Thyroid gland (tissue), 4 donors: ENCODE results near the gene MUC2. TPM values are rescaled to one million over a fixed set of nuclear protein-coding genes. Genes with fewer than 3 reads are reported as not detected.

Experiments
- DNase-seq, 2 donors: peaks; one replicate each; pipeline ENCODE4 v3.0.0-alpha.2; 2019
- H3K27ac ChIP-seq, 3 donors: fragments of 200-600 bp; sonication (generic); 1 replicate in 2 of 3; 2 replicates in 1 of 3; pipeline ENCODE4 v1.5.1; 2016 to 2019; ENCODE audit warnings: mild to moderate bottlenecking in 1 of 3, moderate library complexity in 1 of 3
- H3K27me3 ChIP-seq: fragments of 200-600 bp; sonication (generic); one replicate; pipeline ENCODE4 v1.5.1; 2019
- H3K36me3 ChIP-seq, 2 donors: fragments of 200-600 bp; sonication (generic); one replicate each; pipeline ENCODE4 v1.5.1; 2016 to 2019
- H3K4me1 ChIP-seq, 2 donors: fragments of 200-600 bp; sonication (generic); one replicate each; pipeline ENCODE4 v1.5.1; 2017 to 2019
- H3K4me3 ChIP-seq, 3 donors: fragments of 200-600 bp; sonication (generic); replicated peaks in 1 of 3; 1 replicate in 2 of 3; 2 replicates in 1 of 3; pipeline ENCODE4 v1.5.1; 2016; ENCODE audit warnings: mild to moderate bottlenecking in 1 of 3
- H3K9me3 ChIP-seq: fragments of 200-600 bp; sonication (generic); one replicate; pipeline ENCODE4 v1.5.1; 2017
- POLR2A ChIP-seq, 2 donors: fragments of 450-650 bp; IDR thresholded peaks; one replicate each; pipeline ENCODE4 v1.6.1; 2017; ENCODE audit warnings: antibody characterized with exemption in 2 of 2, mild to moderate bottlenecking in 2 of 2, moderate library complexity in 1 of 2
- WGBS, 2 donors: methylation state at CpG; one replicate each; pipeline ENCODE4 v1.1.5; 2017; 5-methylcytosine and 5-hydroxymethylcytosine counted together
- intact Hi-C: fragments of 100-400 bp; cut with DNase I; formaldehyde crosslinking; loops from one replicate; pipeline ENCODE4 v1.15.1; 2023
- total RNA-seq, 4 donors: library from RNA; depleted of rRNA; stranded (reverse); fragments of >200 nt; gene quantifications; one replicate each; pipeline ENCODE4 v1.2.3, GENCODE V29; 2016
- TF ChIP-seq, protein P1 (sequence below), 6 experiments: fragments of 200-600 bp in 3 of 6; fragments of 450-650 bp in 3 of 6; sonication (generic) in 3 of 6; IDR thresholded peaks; one replicate each; pipeline ENCODE4 v1.5.1; 2016 to 2019; ENCODE audit warnings: antibody characterized with exemption in 6 of 6, mild to moderate bottlenecking in 2 of 6, inconsistent platforms in 1 of 6, moderate library complexity in 1 of 6

MUC2 gene
- total RNA-seq, 4 donors from 2014 or later, result not detected

DNA sequence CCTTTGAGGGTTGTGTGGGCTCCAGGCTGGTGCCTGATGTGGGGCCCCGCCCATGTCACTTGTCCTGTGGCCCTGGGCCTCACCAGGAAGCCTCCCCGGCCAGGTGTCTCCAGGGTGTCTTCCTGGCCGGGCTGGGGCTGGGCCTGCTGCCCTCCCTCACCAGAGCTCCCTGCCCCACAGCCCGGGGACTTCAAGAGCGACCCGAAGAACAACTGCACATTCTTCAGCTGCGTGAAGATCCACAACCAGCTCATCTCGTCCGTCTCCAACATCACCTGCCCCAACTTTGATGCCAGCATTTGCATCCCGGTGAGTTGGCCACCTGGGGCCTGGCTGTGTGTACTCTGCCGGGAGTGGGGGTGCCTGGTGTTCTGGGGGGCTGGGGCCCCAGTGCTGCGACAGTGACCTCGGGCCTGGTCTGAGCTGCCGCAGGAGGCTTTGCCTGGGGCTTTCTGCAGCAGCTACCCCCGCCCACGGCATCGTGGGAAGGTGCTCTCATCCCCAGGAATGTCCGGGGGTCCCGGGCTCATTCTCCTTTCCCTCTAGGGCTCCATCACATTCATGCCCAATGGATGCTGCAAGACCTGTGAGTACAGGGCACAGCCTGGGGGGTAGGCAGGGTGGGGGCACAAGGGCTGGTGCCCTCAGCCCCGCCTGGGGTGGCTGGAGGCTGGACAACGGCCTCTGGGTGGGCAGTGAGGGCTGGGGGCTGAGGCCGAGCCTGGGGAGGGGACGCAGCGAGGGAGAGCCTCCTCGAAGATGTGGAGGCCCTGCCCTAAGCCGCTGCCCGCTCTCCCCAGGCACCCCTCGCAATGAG, 34.6 kb downstream of the MUC2 start:
- WGBS, 2 donors, result 73% methylated on average over 27 of the region's 28 CpGs; no CpG with 5 or more reads in 1 of the 2 donors
- intact Hi-C loops, result no loop called here
- Histone ChIP-seq H3K4me3 (no peak overlapping the region), H3K9me3 (no peaks in the 10 kb centered on the region), H3K27me3 (no peaks in the 10 kb centered on the region), H3K36me3 (no peaks in the 10 kb centered on the region), H3K27ac (no peak overlapping the region), H3K4me1 (no peaks in the 10 kb centered on the region)
- no peak for DNase-seq
- TF ChIP-seq, protein P1, sequence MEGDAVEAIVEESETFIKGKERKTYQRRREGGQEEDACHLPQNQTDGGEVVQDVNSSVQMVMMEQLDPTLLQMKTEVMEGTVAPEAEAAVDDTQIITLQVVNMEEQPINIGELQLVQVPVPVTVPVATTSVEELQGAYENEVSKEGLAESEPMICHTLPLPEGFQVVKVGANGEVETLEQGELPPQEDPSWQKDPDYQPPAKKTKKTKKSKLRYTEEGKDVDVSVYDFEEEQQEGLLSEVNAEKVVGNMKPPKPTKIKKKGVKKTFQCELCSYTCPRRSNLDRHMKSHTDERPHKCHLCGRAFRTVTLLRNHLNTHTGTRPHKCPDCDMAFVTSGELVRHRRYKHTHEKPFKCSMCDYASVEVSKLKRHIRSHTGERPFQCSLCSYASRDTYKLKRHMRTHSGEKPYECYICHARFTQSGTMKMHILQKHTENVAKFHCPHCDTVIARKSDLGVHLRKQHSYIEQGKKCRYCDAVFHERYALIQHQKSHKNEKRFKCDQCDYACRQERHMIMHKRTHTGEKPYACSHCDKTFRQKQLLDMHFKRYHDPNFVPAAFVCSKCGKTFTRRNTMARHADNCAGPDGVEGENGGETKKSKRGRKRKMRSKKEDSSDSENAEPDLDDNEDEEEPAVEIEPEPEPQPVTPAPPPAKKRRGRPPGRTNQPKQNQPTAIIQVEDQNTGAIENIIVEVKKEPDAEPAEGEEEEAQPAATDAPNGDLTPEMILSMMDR (IDR thresholded peaks at IDR 0.05), result no peak
- TF ChIP-seq POLR2A (IDR thresholded peaks at IDR 0.05), result no peak

DNA sequence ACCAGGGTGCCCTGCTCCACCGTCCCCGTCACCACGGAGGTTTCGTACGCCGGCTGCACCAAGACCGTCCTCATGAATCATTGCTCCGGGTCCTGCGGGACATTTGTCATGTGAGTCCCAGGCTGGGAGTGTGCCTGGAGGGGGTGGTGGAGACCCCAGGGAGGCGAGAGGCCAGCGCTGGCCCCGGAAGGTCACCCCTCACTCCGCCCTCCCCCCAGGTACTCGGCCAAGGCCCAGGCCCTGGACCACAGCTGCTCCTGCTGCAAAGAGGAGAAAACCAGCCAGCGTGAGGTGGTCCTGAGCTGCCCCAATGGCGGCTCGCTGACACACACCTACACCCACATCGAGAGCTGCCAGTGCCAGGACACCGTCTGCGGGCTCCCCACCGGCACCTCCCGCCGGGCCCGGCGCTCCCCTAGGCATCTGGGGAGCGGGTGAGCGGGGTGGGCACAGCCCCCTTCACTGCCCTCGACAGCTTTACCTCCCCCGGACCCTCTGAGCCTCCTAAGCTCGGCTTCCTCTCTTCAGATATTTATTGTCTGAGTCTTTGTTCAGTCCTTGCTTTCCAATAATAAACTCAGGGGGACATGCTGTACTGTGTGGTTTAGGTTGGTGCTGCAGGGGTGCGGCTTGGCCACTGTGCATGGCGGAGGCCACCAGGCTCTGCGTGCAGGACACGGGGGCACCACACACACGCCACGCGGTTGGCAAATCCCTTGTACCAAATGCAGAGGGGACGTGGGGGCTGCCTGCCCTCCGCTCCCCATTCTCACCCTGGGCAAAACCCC, 35.4 kb downstream of the MUC2 start:
- 89 to 90% methylated on average over 14 to 34 of the region's 39 CpGs for WGBS, 2 donors
- intact Hi-C loops, result no loop called here

DNA sequence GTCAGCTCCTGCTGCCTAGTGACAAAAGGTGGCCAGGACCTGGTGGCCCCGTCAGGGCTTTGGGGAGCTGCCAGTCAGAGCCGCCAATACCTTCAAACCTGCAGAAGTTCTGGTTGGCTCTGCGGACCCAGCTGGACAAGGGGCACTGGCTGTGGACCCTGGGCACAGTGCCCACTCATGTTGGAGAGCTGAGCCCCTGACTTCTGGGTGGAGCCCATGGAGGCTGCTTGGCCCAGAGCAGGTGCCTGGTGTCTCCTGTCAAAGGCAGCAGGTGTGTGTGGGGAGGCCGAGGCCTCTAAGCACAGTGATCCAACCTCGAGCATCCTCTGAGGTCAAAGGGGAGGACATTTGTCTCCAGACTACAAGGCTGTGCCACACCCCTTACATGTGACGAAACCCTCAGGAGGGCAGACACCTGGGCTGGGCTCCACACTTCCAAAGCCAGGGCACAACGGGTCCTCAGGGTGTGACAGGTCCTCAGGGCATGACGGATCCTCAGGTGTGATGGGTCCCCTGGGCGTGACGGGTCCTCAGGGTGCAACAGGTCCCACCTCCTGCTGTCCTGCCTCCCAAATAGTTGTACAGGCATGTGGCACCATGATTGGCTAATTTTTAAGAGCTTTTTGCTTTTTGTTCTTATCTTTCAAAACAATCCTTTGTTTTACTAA, 37.0 kb downstream of the MUC2 start:
- TF ChIP-seq, protein P1 (IDR thresholded peaks at IDR 0.05), result no peak
- no peak for TF ChIP-seq POLR2A (IDR thresholded peaks at IDR 0.05)
- Histone ChIP-seq H3K27me3 (no peaks in the 10 kb centered on the region), H3K4me3 (no peak overlapping the region), H3K36me3 (no peaks in the 10 kb centered on the region), H3K9me3 (no peaks in the 10 kb centered on the region), H3K27ac (no peak overlapping the region), H3K4me1 (no peaks in the 10 kb centered on the region)
- intact Hi-C loops, result no loop called here
- WGBS, 2 donors, result 77 to 78% methylated on average over 7 of the region's 10 CpGs
- DNase-seq, result no peak

More for the DNA sequence above, 35.4 kb downstream of the MUC2 start:
- Histone ChIP-seq H3K27me3 (no peaks in the 10 kb centered on the region), H3K27ac (no peak overlapping the region), H3K9me3 (no peaks in the 10 kb centered on the region), H3K36me3 (no peaks in the 10 kb centered on the region), H3K4me1 (no peaks in the 10 kb centered on the region), H3K4me3 (no peak overlapping the region)
- TF ChIP-seq POLR2A (IDR thresholded peaks at IDR 0.05), result no peak
- TF ChIP-seq, protein P1 (IDR thresholded peaks at IDR 0.05), result no peak
- DNase-seq, result no peak

DNA sequence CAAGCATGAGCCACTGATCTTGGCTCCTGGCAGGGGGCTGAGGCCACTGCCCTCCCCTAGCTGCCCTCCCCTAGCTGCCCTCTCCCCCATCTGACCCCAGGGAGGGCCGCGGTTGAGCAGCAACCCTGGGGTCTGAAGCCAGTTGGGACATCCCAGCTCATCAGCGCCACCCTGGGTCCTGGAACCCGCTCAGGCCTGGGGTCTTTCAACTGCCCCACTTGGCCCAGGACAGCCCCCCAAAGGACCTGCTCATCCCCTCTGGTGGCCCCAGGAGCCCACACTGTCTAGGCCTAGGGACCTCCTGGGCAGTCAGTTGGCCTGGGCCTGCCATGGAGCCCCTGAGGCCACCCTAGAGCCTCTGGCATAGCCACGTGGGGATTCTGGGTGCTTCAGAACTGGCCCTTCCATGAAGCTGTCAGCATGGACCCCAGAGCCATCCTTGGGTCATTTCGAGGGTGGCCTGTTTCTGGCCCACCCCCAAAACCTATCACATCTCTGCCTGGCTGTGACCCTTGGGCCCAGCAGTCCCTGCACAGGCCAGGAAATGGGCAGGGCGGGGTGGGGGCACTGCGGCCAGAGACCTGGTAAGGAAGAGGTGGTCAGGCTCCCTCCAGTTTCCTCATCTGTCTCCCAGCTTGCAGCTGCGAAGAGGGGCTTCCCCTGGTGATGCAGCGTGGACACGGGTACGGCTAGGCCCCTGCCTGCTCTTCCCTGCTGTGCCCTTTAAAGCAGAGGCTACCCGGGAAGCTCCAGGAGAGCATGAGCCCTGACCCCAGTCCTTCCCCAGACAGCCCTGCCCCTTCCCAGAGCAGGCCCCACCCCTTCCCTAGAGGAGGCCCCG, 37.9 kb downstream of the MUC2 start:
- WGBS, 2 donors, result 90 to 100% methylated on average over 2 to 14 of the region's 14 CpGs
- no peaks in the 10 kb centered on the region for H3K27me3 ChIP-seq
- H3K4me3 ChIP-seq, result no peak overlapping the region
- H3K36me3 ChIP-seq, result no peaks in the 10 kb centered on the region
- DNase-seq, result no peak
- no peaks in the 10 kb centered on the region for H3K9me3 ChIP-seq
- no peak for TF ChIP-seq POLR2A (IDR thresholded peaks at IDR 0.05)
- TF ChIP-seq, protein P1 (IDR thresholded peaks at IDR 0.05), result no peak
- no peak overlapping the region for H3K27ac ChIP-seq
- no peaks in the 10 kb centered on the region for H3K4me1 ChIP-seq
- intact Hi-C loops, result no loop called here
